Stimulated activated CD4-positive, alpha-beta T cell treated with anti-CD3 and anti-CD28 coated beads, Interleukin-12 subunit alpha, Interleukin-12 subunit beta, amount 100 ng/mL, for 24 hours (primary cell): ENCODE results near the gene REV3L.

Source experiments
- DNase-seq, 2 experiments: peaks; one replicate each; pipeline ENCODE4 v3.0.0-alpha.2; 2020; ENCODE audit warnings: low read depth in 2 of 2

Gene REV3L

GRCh38 chr6:111471533-111471932, 11.5 kb downstream of the REV3L start:
- DNase-seq, result no peak

GRCh38 chr6:111470991-111471390, 12.0 kb downstream of the REV3L start:
- no peak for DNase-seq

GRCh38 chr6:111469543-111469942, 13.5 kb downstream of the REV3L start:
- DNase-seq, result no peak

GRCh38 chr6:111468329-111469012, 14.5 kb downstream of the REV3L start:
- no peak for DNase-seq

GRCh38 chr6:111464184-111464583, 18.8 kb downstream of the REV3L start:
- DNase-seq, result no peak

- no peak for DNase-seq
These were observed 20.1 kb downstream of the REV3L start for GRCh38 chr6:111462770-111463391.

- no peak for DNase-seq
These were observed 21.2 kb downstream of the REV3L start for GRCh38 chr6:111461860-111462259.

- DNase-seq, result no peak
These were observed 24.3 kb downstream of the REV3L start for GRCh38 chr6:111458670-111459232.

GRCh38 chr6:111456208-111456607, 26.8 kb downstream of the REV3L start:
- no peak for DNase-seq

GRCh38 chr6:111450636-111451035, 32.4 kb downstream of the REV3L start:
- DNase-seq, result no peak

- no peak for DNase-seq
These were observed 32.9 kb downstream of the REV3L start for GRCh38 chr6:111450087-111450486.

- DNase-seq, result no peak
These were observed 33.9 kb downstream of the REV3L start for GRCh38 chr6:111449129-111449528.

- no peak for DNase-seq
These were observed 36.0 kb downstream of the REV3L start for GRCh38 chr6:111447051-111447450.

- DNase-seq, result no peak
These were observed 37.2 kb downstream of the REV3L start for GRCh38 chr6:111445861-111446267.

GRCh38 chr6:111444794-111445193, 38.2 kb downstream of the REV3L start:
- no peak for DNase-seq

- no peak for DNase-seq
These were observed 41.3 kb downstream of the REV3L start for GRCh38 chr6:111441678-111442243.

- no peak for DNase-seq
These were observed 43.8 kb downstream of the REV3L start for GRCh38 chr6:111439171-111439570.

GRCh38 chr6:111437573-111437972, 45.4 kb downstream of the REV3L start:
- no peak for DNase-seq

- DNase-seq, result no peak
These were observed 50.5 kb downstream of the REV3L start for GRCh38 chr6:111432511-111432910.

- DNase-seq, result no peak
These were observed 52.2 kb downstream of the REV3L start for GRCh38 chr6:111430605-111431376.

- no peak for DNase-seq
These were observed 53.4 kb downstream of the REV3L start for GRCh38 chr6:111429571-111429970.

- DNase-seq, result no peak
These were observed 54.2 kb downstream of the REV3L start for GRCh38 chr6:111428811-111429210.
